Stimulated activated naive B cell treated with anti-CD40 and anti-IgM and Interleukin-4, amounts not matched to agents 10 μg/mL and 1 μg/mL and 100 μg/mL, for 72 hours (primary cell): ENCODE measurements around the gene BOLA2.
"Not testable (repeated sequence)": the region's sequence is repeated elsewhere in the genome, so short reads cannot be mapped to it uniquely, and the experiment has no call there.

ENCODE experiments used
- ATAC-seq, 2 donors: fragments of 150-1000 bp; cut with Tn5 transposase; replicated peaks; 2 replicates each; pipeline ENCODE4 v1.10.0; 2021; ENCODE audit warnings: moderate library complexity in 1 of 2
- DNase-seq: peaks from one replicate; pipeline ENCODE4 v3.0.0; 2021
- H3K27ac Mint-ChIP-seq: one replicate; pipeline ENCODE4 v1.8.0; 2022; ENCODE audit warnings: mild to moderate bottlenecking, mixed read lengths
- H3K27me3 Mint-ChIP-seq, 2 donors: one replicate each; pipeline ENCODE4 v1.8.0; 2022; ENCODE audit warnings: mixed read lengths in 2 of 2
- H3K36me3 Mint-ChIP-seq, 2 donors: one replicate each; pipeline ENCODE4 v1.8.0; 2022; ENCODE audit warnings: mixed read lengths in 2 of 2, mild to moderate bottlenecking in 1 of 2
- H3K4me1 Mint-ChIP-seq, 2 donors: one replicate each; pipeline ENCODE4 v1.8.0; 2022; ENCODE audit warnings: mixed read lengths in 2 of 2, mild to moderate bottlenecking in 1 of 2
- H3K4me3 Mint-ChIP-seq, 2 donors: one replicate each; pipeline ENCODE4 v1.8.0; 2022; ENCODE audit warnings: mild to moderate bottlenecking in 2 of 2, mixed read lengths in 2 of 2, moderate library complexity in 1 of 2
- H3K9me3 Mint-ChIP-seq, 2 donors: one replicate each; pipeline ENCODE4 v1.8.0; 2022; ENCODE audit warnings: mixed read lengths in 2 of 2, mild to moderate bottlenecking in 1 of 2

The BOLA2 gene

GRCh38 chr16:29405249-29405648, 48.9 kb downstream of the BOLA2 start:
- peaks cover 11 to 12% of the 10 kb centered on the region in 2 donors for H3K36me3 Mint-ChIP-seq
- not testable (repeated sequence) for DNase-seq, H3K4me1 Mint-ChIP-seq, H3K4me3 Mint-ChIP-seq, H3K27me3 Mint-ChIP-seq, H3K9me3 Mint-ChIP-seq, H3K27ac Mint-ChIP-seq, ATAC-seq
